NCI-H1417 (cell line): Measurements from ENCODE around the gene NR0B2.
"Not testable (repeated sequence)": the region's sequence is repeated elsewhere in the genome, so short reads cannot be mapped to it uniquely, and the experiment has no call there.

Source experiments
- DNase-seq, 3 experiments: peaks; one replicate each; lab custom pipeline; 2025; lab: John Stamatoyannopoulos, UW

NR0B2 gene

GRCh38 chr1:26889551-26890466, 24.0 kb downstream of the NR0B2 start, which contains the start of gene GPN2:
TSS of gene GPN2 (minus strand) at chr1:26890283. CDS start at chr1:26890096, 187 bp downstream.
- peak; percentile 77 to 85 (median 78) for DNase-seq

GRCh38 chr1:26888231-26888630, 25.5 kb downstream of the NR0B2 start:
- no peak for DNase-seq

- peak in 1 of 3 experiments; percentile 12 for DNase-seq
Measured at GRCh38 chr1:26887125-26887524, 26.6 kb downstream of the NR0B2 start.

GRCh38 chr1:26882696-26883463, 30.9 kb downstream of the NR0B2 start:
- DNase-seq, result no peak

- DNase-seq, result not testable (repeated sequence)
Measured at GRCh38 chr1:26881611-26882010, 32.2 kb downstream of the NR0B2 start.

- no peak for DNase-seq
Measured at GRCh38 chr1:26879793-26880192, 34.0 kb downstream of the NR0B2 start.

- no peak for DNase-seq
Measured at GRCh38 chr1:26877326-26877725, 36.4 kb downstream of the NR0B2 start.

GRCh38 chr1:26874896-26875295, 38.9 kb downstream of the NR0B2 start:
- DNase-seq, result no peak

- DNase-seq, result not testable (repeated sequence)
Measured at GRCh38 chr1:26873097-26873496, 40.7 kb downstream of the NR0B2 start.

GRCh38 chr1:26864610-26865480, 48.9 kb downstream of the NR0B2 start:
- peak; percentile 98 to 99 (median 98) for DNase-seq

- no peak for DNase-seq
Measured at GRCh38 chr1:26863685-26864077, 50.1 kb downstream of the NR0B2 start.

GRCh38 chr1:26862781-26863684, 50.7 kb downstream of the NR0B2 start, which contains the start of gene SFN:
TSS of gene SFN (plus strand) at chr1:26863149. CDS start at chr1:26863213, 64 bp downstream.
- DNase-seq, result peak; percentile 7 to 79 (median 20)

- peak in 2 of 3 experiments; percentile 39 to 77 for DNase-seq
Measured at GRCh38 chr1:26861889-26862378, 51.8 kb downstream of the NR0B2 start.
